GM19324 (cell line): ENCODE measurements around the gene TMEM30A.

Source experiments
- ATAC-seq: cut with Tn5 transposase; IDR thresholded peaks from one replicate; pipeline ENCODE4 v1.9.1; 2021; ENCODE audit warnings: mild to moderate bottlenecking, moderate library complexity; ENCODE audit not compliant: unreplicated experiment, low FRiP score

The TMEM30A gene

DNA sequence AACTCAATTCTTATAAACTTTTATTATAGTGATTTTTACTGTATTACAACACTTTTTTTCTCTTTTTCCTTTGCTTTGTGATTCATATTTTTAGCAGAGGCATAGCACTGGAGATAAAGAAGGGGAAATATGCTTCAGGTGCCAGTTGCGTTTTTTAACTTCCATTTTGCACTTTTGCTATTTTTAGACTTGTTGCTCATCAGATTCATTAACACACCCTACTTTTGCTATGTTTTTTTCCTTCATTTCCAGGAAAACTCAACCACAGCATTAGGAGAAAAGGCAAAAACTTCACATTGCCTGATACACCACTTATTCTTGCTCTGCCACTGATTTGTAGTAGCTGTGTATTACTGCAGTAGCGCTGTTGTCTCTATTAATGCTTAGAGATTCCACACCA, 8.0 kb upstream of the TMEM30A start:
- ATAC-seq: no peak

DNA sequence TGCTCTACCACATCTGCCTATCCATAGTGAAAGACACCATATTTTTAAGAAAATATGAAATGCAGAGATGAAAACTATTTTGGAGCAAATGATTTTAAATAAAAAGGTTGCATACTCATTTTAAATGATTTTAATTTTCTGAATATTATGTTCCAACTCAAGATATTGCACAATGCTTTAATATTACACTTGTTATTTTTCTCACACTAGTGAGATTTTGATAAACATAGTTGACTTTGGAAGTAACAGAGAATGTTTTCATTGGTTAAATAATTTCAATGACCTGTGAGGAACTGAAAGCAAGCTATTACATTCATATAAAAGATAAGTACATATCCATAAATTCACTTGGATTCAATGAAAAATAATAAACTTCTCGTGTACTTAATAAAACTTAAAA, 7.2 kb upstream of the TMEM30A start:
- ATAC-seq: no peak

DNA sequence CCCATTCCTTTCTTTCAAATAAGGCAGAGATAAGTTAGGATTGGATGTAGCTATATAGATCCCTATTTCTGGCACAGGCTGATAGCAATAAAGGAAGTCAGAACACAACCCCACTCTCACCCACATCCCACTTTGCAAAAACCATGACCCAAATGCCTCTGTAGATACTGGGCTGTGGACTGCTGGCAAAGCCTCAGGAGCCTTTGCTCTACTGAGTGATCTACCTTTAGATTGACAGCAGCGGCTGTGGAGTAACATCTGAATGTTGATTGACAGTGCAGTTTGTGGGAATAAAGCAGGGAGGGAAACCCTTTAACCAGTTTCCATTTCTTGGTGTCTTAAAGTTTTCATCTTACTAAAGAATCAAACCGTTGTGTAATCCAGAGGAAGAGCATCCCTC, 6.7 kb upstream of the TMEM30A start:
- no peak for ATAC-seq

DNA sequence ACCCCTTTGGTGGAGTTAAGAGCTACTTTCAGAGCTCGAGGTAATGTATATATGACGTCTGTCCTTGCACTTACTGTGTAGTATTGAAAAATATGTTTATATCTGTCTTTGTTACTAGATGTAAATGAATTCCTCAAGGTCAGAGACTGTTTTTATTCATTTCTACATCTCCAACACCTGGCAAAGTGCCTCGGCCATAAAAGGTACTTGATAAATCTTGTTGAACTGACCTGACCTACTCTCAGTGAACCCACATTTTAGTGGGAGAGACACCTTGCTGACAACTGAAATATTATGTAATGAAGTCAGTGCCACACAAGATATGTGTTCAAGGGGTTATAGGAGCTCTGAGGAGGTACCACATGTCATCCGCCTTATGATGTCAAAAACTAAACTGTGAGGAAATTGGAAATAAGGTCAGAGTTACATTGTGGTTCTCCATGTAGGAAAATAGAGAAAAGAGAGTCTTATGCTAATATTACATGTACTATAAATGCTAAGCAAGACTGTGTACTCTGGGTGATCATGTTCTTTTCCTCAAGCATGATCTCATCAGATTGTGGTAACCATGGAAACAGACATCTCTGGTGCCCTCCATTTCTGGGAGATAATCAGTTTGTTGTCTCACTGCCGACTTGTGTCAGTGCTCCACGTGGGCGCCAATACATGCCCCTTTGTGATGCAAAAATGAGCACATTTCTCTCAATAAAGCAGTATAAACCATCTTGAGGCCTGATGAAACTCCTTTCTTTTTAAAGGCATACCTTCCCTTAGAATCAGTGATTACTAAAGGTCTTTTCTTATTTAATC, 5.7 kb upstream of the TMEM30A start:
- ATAC-seq: no peak

DNA sequence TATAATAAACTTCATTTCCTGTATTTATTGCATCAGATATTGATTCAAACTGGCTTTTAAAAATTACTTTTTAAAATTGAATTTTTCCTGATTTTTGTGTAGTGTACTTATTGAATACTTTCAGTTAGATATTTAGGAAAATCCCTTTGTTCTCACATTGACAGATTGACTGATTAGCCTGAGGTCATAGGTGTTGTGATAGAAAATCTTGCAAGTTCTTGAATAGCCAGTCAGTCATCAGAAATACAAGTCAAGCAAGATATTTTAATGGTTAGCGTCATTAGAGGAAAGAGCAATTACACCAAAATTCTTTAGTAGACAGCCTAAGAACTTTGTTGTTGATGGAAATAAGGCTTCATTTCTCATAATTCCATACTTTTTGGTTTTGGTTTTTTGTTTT, 3.4 kb upstream of the TMEM30A start:
- ATAC-seq: no peak

DNA sequence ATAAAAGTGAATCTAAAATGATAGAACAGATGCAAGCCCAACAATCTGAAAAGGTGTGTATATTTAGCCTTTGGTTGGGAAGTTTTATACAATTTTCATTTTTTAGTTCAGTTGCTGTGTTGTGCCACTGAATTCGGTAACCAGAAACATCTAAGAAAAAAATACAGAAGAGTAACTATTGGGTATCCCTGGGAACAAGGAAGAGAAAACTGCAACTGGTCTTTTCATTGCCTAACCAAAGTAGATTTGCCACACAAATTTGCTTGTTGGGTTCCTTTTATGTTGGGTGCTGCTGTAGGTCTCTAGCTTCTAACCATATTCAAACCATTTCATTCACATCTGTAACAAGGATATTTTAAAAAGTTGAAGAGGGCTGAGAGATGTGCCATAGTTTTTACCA, 2.8 kb upstream of the TMEM30A start:
- no peak for ATAC-seq

DNA sequence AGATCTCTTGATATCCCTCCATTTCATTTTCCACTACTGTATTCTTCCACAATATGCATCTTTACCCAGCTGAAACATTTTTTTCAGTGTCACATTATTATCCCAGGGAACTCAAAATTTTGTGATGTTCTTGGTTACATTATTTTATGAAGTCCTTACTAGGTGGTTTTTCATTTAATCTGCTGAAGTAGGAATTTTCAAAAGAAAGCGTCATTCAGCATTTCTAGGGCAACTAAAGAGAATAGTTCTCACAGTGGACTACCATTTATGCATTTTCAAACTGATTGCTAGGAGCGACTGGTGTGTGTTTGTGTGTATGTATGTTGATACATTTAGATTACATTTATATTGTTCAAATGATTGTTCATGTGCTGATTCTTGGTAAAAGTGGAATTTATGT, 2.4 kb upstream of the TMEM30A start:
- ATAC-seq: no peak

DNA sequence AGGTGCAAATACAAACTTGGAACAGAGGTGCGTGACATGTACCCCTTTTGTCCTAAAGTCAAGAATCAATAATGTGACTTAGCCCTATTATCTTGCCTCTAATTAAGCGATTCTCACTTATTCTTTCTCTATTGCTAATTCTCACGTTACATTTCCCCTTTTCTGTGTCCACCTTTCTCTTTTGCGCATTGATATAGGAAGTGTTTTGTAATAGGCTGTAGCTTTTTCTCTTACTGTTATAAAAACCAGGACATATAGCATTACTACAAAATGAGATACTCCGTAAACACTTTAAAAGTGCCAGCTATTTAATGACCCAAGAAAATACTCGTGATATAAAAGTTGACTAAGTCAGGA, 669 bp upstream of the TMEM30A start:
- peak; percentile 4 for ATAC-seq

DNA sequence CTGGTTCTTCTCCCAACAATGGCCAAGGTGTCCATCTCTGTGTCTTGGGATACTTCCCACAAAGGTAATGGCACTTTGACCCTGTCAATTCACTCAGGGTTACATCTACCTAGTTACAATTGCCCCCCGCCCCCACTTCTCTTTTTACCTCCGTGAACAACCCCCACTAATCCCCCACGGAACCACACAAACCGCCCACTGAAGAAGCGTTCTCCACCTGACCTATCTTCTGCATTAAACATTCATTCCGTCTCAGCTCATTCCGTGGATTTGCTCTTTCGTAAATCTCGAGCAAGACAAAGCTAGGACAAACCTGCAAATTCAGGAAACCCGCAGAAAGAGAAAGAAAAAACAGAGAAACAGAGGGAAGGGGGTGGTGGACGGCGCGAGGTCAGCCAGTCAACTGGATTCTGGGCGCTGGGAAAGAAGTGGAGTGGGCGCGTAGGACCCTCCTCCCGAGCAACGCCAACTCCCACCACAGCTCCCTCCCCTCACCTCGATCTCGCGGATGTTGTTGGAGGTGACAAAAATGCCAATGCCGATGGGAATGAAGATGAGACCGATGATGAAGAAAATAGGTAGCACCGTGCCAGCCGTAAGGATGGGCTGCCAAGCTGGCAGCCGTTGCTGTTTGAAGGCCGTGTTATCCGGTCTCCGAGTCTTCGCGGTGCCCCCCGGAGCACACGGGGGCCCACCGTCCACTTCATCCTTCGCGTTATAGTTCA, 523 bp downstream of the TMEM30A start:
- peak; percentile 29 for ATAC-seq

DNA sequence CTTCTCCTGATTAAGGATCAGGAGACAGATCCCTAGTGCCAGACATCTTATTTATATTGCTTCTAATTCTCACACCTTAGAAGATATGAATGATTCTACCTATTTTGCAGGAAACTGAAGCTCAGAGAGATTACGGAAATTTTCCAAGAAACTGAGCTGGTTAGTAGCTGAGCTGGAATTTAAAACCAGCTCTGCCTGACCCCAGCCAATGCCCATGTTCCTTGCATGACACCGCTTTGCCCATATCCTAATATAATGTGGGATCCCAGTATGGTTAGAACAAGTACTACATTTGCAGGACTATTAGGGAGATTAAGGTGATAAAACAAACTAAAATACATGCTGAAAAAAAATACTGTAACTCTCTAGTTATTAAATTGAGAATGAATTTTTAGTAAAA, 1.9 kb downstream of the TMEM30A start:
- ATAC-seq: no peak

DNA sequence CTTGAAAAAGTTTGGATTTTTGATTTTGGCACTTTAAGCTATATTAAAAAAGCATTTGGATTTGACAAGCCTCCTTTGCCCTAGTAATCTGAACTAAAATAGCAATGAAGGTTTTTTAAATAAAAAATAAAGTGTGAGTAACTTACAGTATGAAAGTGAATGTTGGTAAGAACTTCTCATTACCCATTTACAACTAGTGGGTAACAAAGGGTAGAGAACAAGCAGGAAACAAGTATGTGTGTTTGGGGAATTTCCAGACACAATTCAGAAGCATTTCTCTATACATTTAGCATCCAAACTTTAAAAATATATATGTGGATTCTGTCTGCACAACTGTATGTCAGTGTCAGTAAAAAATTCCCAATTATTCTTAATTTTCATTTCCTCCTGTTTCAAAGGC, 2.9 kb downstream of the TMEM30A start:
- no peak for ATAC-seq

DNA sequence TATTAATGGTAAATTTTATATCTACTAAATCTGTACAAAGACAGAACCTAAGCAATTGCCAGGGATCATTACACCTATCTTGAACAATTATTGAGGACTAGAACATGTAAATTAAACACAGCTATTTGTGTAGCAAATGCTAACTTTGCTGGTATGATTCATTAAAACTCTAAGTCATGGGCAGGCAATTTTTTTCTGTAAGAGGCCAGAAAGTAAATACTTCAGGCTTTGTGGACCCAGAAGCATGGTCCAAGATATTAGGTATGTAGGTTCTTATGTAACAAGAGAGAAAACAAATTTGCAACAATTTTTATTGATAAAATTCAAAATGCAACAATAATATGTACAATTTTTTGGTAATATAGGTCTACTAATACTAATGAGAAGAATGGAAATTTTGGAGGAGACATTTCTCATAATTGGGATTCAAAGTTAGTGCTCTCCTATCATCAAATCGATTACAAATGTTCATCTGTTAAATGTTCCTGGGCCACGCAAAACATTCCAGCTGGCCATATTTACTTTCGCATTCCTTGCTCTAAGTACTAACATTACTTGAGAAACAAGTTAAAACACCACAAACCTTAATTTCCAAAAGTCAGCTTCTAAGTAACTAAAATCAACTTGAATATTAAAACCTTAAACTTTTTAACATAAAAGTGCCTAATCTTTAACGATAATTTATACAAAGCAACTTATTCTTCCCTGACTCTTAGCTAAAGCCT, 4.3 kb downstream of the TMEM30A start:
- no peak for ATAC-seq

DNA sequence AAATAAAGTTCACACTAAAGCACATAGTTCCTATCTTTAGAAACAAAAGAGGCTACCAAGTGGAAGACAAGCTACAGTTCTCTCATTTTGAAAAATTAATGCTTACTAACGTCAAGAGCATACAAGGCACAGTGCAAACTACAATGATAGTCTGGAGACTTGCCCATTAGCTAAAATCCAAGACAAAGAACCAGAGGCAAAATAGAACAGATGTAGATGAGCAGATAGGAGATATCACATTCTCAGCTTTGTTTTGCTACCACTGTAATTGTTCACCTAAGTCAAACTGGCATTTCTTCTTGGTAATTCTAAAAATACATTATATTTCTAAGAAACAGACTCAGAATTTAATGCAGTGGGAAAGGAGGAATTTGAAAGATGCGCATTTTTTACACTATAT, 5.2 kb downstream of the TMEM30A start:
- no peak for ATAC-seq

DNA sequence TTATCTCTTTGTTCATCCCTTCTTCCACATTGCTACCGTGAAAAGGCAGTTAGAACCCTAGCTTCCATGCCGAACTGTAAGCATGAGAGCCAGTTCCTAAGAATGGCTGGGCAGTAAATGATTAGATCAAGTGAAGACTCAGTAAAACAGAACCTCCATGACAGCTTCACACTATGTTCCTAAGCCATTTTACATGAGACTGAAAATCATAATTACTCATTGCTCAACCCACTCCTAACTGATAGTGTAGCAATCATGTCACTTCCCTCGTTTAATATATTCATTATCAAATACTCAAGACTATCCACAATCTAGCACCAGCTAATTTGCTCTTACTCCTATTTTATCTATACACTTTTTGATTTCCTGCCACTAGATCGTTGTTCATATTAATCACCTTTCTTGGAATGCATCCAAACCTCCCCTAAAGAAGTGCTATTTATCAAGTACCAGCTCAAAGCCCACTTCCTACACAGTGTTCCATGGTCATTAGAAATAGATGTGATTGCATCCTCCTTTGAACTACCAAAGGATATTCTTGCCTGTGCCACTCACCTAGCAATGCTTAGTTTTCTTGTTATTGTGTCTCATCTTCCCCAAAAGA, 6.0 kb downstream of the TMEM30A start:
- no peak for ATAC-seq

DNA sequence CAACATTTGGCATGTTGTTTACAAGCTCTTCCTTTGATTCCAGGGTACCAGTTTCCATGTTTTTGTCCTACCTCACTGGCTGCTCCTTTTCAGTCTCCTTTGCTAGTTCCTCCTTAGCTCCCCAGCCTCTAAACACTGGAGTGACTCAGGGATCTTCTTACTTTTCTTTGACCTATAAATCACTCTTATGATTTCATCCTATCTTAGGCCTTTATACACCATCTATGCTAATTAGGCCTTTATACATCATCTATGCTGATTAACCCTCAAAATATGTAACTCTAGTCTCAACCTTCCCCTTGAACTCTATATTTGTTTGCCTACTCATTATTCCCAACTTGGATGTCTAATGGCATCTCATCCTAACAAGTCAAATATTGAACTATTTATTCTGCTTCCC, 9.5 kb downstream of the TMEM30A start:
- no peak for ATAC-seq

DNA sequence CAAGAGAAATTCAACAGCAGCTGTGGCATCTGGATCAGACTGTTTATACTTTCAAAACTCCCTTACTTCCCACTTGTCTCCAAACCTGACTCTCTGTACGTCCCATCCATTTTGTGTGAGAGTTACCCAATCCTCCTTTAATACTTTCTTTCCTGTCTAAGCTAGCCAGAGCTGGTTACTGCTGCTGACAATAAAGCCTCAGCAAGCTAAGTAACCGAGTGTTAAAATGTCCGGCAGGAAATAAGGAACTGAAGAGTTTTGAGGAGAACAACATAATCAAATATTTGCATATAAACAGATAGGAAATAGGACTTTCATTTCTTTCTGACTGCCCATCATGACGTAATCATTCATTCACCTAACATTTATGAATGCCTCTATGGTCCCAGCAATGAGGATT, 11.6 kb downstream of the TMEM30A start:
- ATAC-seq: no peak

DNA sequence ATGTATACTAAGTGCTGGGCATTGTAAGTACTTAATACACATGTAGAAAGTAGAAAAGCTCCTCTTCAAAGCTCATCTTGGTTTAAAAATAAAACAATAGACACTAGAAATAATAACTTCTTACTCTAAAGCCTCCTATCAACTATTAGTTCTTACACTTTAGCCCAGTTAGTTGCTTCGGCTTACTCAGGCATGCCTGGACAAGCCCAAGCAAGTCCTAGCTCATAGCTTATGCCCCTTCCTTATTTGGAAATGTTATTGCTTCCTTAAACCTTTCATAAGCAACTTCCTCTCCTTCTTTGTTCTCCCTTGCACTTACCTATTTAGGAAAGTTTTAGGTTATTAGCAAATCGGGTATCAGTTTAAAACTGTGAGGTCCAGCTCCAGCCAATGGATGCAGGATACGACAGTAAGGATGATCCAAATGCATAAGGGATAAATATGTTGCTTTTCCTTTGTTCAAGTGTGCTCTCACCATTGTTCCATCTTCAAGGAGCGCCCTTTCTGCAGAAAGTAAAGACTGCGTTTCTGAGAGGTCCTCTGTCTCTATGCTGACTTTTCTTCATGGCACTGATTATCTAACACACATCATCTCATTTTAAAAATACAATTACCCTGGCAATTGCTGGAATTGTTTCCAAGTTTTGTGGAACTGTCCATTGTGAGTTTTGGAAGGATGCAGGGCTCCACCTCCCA, 12.3 kb downstream of the TMEM30A start:
- ATAC-seq: no peak

DNA sequence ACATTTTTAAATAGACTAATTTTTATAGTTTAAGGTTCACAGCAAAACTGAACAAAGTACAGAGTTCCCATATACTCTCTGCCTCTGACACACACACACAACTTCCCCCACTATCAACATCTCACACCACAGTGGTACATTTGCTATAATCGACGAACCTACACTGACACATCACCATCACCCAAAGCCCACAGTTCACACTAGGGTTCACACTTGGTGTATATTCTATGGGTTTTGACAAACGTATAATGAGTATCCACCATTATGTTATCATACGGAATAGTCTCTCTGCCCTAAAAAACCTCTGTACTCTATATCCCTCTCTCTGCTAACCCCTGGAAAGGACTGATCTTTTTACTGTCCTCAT, 15.6 kb downstream of the TMEM30A start:
- no peak for ATAC-seq

DNA sequence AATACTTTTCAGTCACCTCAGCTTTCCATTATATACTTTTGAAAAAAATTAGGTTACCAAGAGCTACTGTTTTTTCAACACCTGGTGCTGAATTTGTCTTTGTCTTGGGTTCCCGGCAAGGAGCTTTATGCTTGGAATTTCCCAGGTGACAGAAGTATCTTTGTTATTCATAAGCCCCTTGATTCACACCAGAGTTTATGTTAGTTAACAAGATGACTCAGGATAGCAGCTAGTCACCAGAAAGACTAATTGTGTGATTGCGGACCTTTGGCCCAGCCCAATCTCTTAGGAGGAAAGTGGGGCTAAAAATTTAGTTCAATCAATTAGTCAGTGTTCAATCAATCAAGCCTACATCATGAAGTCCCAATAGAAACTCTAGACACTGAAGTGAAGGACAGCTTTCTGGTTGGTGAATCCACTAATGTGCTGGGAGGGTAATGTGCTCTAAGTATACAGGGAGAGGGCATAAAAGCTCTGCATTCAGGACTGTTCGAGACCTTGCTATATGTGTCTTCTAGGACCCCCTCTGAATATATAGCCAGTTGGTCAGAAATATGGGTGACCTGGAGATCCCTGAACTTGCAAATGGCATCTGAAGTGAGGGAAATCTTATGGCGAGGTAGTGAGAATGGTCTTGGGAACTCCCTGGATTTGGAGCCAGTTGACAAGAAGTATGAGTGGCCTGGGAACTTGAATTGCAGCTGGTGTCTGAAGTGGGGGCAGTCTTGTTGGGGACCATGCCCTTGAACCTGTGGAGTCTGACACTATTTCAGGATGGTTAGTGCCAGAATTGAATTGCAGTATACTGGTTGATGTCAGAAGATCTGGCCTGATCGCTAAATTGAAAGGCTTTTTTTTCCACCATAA, 16.2 kb downstream of the TMEM30A start:
- ATAC-seq: no peak

DNA sequence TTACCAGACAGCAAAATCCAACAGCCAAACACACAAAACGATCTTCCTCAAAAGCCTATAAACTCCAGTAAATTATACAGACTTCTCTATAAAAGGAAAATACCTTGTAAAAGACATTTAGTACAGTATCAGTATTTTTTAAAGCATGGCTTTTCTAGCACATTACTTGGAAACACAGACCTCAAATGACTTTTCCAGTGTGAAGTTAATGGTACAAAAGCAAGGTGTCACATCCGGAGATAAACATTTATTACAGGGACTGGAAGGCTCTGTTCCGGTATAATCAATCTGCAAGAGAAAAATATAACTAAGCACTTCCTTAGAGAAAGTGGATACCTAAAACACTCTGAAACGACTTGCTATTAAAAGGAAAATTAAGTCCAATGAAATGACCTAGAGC, 17.1 kb downstream of the TMEM30A start:
- no peak for ATAC-seq
